Adipocyte (in vitro differentiated cells): ENCODE data around the gene CPEB3.
"Not testable (repeated sequence)": the region's sequence is repeated elsewhere in the genome, so short reads cannot be mapped to it uniquely, and the experiment has no call there.

Experiments
- DNase-seq: peaks from one replicate; pipeline ENCODE4 v3.0.0-alpha.2; 2015; ENCODE audit warnings: low read depth
- H3K27me3 ChIP-seq: replicated peaks from 2 replicates; pipeline ENCODE4 v1.7.0; 2013; ENCODE audit warnings: mild to moderate bottlenecking, low read length, moderate library complexity; ENCODE audit not compliant: control insufficient read depth, insufficient read depth
- H3K36me3 ChIP-seq: 2 replicates; pipeline ENCODE4 v1.7.0; 2013; ENCODE audit warnings: low read length, mild to moderate bottlenecking, moderate library complexity; ENCODE audit not compliant: control insufficient read depth, insufficient read depth, severe bottlenecking
- H3K4me1 ChIP-seq: 2 replicates; pipeline ENCODE4 v1.7.0; 2013; ENCODE audit warnings: mild to moderate bottlenecking, low read length, moderate library complexity; ENCODE audit not compliant: control insufficient read depth, insufficient read depth
- H3K4me3 ChIP-seq: 2 replicates; pipeline ENCODE4 v1.7.0; 2013; ENCODE audit warnings: mild to moderate bottlenecking, low read length, moderate library complexity
- H3K9ac ChIP-seq: 2 replicates; pipeline ENCODE4 v1.7.0; 2013; ENCODE audit warnings: mild to moderate bottlenecking, low read length, moderate library complexity
- H3K9me3 ChIP-seq: 2 replicates; pipeline ENCODE4 v1.7.0; 2013; ENCODE audit warnings: mild to moderate bottlenecking, low read length, moderate library complexity; ENCODE audit not compliant: control insufficient read depth

Gene CPEB3

DNA sequence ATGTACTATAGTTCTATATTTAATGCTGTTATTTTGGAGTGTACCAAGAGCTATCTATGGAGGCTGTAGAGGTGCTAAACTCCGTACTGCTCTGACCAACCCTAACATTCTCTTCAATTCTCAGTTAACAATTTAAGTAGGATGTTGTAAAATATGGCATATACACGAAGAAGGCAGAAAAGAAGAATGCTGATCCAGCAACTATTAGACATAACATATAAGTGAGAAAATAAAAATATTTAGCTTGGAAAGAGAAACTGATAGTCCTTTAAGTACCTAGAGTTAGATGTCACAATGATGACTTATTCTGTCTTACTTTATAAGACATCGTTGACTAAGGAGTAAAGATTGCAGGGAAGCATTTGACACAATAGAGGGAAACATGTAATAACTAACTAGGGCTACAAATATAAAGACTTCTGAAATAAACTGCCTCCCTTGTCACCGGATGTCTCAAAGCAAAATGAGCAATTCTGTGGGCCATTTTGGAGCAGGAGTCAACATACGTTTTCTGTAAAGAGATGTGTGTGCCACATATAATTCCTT lies 159.5 kb downstream of the CPEB3 start:
- Histone ChIP-seq H3K4me1 (no peaks in the 10 kb centered on the region), H3K27me3 (no peaks in the 10 kb centered on the region), H3K36me3 (no peaks in the 10 kb centered on the region), H3K9me3 (no peaks in the 10 kb centered on the region), H3K4me3 (no peak overlapping the region), H3K9ac (no peak overlapping the region)
- no peak for DNase-seq

DNA sequence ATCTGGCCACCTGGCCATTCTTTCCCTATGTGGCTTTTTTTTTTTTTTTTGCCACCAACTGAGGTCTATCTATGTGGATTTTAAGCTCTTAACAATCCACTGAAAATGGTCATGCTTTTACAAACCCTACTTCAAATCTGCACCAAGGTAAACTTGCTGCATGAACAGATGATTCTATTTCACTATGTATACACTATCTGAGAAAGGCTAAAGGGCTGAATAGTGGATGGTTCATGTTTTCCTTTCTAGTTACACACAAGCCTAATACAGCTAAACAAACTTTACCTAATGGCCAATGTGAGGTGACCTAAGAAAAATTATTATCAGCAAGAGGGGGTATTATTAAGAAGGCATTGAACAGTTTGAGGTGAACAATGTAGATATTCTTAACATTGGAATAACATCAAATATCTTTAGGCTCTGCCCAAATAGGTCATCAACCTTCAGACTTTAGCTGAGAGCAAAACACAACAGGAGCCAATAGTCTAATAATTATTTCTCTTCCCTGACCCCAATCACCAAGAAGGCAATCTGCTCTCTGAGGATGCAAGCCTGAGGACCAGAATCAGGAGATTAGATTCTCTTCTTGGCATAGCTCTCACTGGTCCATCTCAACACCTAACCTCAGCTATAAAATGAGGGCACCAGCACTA lies 160.1 kb downstream of the CPEB3 start:
- Histone ChIP-seq H3K9ac (no peak overlapping the region), H3K4me3 (no peak overlapping the region), H3K27me3 (no peaks in the 10 kb centered on the region), H3K36me3 (no peaks in the 10 kb centered on the region), H3K4me1 (no peaks in the 10 kb centered on the region), H3K9me3 (no peaks in the 10 kb centered on the region)
- DNase-seq = no peak

DNA sequence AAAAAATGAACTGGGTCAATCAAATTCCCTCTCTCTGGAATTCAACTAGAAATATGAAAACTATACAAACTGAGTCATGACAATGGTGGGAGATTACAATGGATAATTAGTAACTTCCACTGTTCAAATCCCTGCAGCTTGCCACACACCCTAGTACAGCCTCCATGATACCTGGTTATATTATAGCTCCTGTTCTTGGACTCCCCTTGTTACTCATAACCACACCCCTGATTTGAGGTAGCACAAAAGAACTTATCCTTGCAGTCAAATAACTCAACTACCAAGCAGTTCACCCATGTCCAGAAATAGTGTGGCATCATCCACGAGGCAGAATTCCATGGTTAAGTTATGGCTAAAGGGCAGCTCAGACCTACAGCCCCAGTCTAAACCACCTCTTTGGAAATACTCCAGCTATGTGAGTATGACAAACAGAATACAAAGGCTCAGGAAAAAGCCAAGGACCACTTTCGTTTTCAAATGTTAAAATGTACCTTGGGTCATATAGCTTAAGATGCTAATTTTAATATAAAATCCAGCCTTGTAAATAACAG lies 164.7 kb downstream of the CPEB3 start:
- no peak for DNase-seq
- Histone ChIP-seq H3K27me3 (no peaks in the 10 kb centered on the region), H3K36me3 (no peaks in the 10 kb centered on the region), H3K9ac (no peak overlapping the region), H3K9me3 (no peaks in the 10 kb centered on the region), H3K4me3 (no peak overlapping the region), H3K4me1 (peaks cover 17% of the 10 kb centered on the region)

GRCh38 chr10:92125144-92125543 lies 165.7 kb downstream of the CPEB3 start:
- Histone ChIP-seq H3K9me3 (no peaks in the 10 kb centered on the region), H3K36me3 (no peaks in the 10 kb centered on the region), H3K9ac (no peak overlapping the region), H3K4me3 (no peak overlapping the region), H3K27me3 (no peaks in the 10 kb centered on the region), H3K4me1 (peaks cover 17% of the 10 kb centered on the region)
- no peak for DNase-seq

- Histone ChIP-seq H3K27me3 (no peaks in the 10 kb centered on the region), H3K9me3 (no peaks in the 10 kb centered on the region), H3K4me1 (peaks cover 17% of the 10 kb centered on the region), H3K4me3 (no peak overlapping the region), H3K9ac (no peak overlapping the region), H3K36me3 (no peaks in the 10 kb centered on the region)
- DNase-seq = peak; percentile 75
Observed at GRCh38 chr10:92124616-92125143, 166.2 kb downstream of the CPEB3 start.

- DNase-seq = no peak
- H3K36me3 ChIP-seq = no peaks in the 10 kb centered on the region
- H3K27me3 ChIP-seq = no peaks in the 10 kb centered on the region
- no peak overlapping the region for H3K4me3 ChIP-seq
- no peak overlapping the region for H3K9ac ChIP-seq
- H3K9me3 ChIP-seq = no peaks in the 10 kb centered on the region
- H3K4me1 ChIP-seq = peaks cover 17% of the 10 kb centered on the region
Observed at GRCh38 chr10:92124020-92124419, 166.9 kb downstream of the CPEB3 start.

DNA sequence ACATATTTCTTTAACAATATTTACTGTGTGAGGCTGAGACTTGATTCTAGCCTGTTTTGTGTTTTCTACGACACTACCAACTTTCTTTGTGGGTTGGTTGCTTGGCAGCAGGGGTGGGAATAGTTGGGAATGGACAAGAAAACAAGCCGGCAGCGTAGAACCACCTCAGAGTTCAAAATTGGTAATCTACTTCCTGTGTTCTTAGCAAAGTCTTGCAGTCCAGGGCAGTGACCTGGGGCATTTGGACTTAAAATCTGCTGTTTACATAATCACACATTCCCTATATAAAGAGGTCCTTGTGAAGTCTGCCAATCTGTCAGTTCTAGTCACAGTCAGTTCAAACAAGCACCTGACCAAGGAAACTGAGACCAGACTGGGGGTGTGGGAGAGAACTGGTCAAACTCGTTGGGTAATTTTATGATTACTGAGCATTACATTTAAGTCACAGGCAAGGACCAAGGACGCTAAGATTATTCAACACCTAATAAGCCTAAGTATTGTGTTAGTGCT lies 167.9 kb downstream of the CPEB3 start:
- no peak overlapping the region for H3K4me3 ChIP-seq
- DNase-seq = no peak
- no peaks in the 10 kb centered on the region for H3K27me3 ChIP-seq
- no peaks in the 10 kb centered on the region for H3K36me3 ChIP-seq
- H3K9me3 ChIP-seq = no peaks in the 10 kb centered on the region
- peaks cover 17% of the 10 kb centered on the region for H3K4me1 ChIP-seq
- H3K9ac ChIP-seq = no peak overlapping the region

- Histone ChIP-seq H3K4me1 (peaks cover 17% of the 10 kb centered on the region), H3K36me3 (no peaks in the 10 kb centered on the region), H3K4me3 (no peak overlapping the region), H3K9me3 (no peaks in the 10 kb centered on the region), H3K9ac (no peak overlapping the region), H3K27me3 (no peaks in the 10 kb centered on the region)
- DNase-seq = no peak
Observed at GRCh38 chr10:92121686-92122492, 169.0 kb downstream of the CPEB3 start.

GRCh38 chr10:92119340-92119739 lies 171.5 kb downstream of the CPEB3 start:
- no peak overlapping the region for H3K9ac ChIP-seq
- H3K36me3 ChIP-seq = no peaks in the 10 kb centered on the region
- H3K9me3 ChIP-seq = no peaks in the 10 kb centered on the region
- H3K27me3 ChIP-seq = no peaks in the 10 kb centered on the region
- H3K4me3 ChIP-seq = no peak overlapping the region
- DNase-seq = no peak
- H3K4me1 ChIP-seq = peaks cover 6% of the 10 kb centered on the region

DNA sequence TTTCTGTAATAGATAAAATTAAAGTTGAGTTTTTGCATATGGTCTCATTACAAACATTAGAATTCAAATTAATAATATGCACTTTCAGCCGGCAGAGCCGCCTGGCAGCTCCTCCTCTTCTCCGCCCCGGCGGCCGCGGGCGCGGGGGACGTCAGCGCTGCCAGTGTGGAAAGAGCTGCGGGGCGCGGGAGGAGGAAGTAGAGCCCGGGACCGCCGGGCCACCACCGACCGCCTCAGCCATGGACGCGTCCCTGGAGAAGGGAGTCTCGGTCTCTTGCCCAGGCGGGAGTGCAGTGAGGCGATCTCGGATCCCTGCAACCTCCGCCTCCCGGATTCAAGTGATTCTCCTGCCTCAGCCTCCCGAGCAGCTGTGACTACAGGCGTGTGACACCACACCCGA lies 176.0 kb downstream of the CPEB3 start:
- H3K27me3 ChIP-seq, H3K9ac ChIP-seq, H3K9me3 ChIP-seq, H3K36me3 ChIP-seq, H3K4me3 ChIP-seq, DNase-seq: not testable (repeated sequence)
- peaks cover 11% of the 10 kb centered on the region for H3K4me1 ChIP-seq
